ENCODE results near the gene JAM3. TPM values are rescaled to one million over a fixed set of nuclear protein-coding genes. Genes with fewer than 3 reads are reported as not detected.

Gene JAM3
- total RNA-seq, 2 experiments from 2014 or later = 21.1 to 23.7 TPM

GRCh38 chr11:134196756-134197155, 127.9 kb downstream of the JAM3 start:
- Mint-ChIP-seq H3K4me1 (peaks cover 2% of the 10 kb centered on the region), H3K27me3 (no peaks in the 10 kb centered on the region), H3K27ac (no peak overlapping the region), H3K4me3 (no peak overlapping the region), H3K9me3 (no peaks in the 10 kb centered on the region), H3K36me3 (peaks cover 40% of the 10 kb centered on the region)
- POLR2A ChIA-PET = interaction anchor here (1.1 kb wide), 1 partner anchor 12 kb away, joined by 3 read pairs; no protein-coding TSS in a partner anchor
- ATAC-seq (ENCODE audit: low read depth) (no peak), DNase-seq (no peak)

GRCh38 chr11:134199531-134199930, 130.7 kb downstream of the JAM3 start:
- Mint-ChIP-seq H3K4me3 (no peak overlapping the region), H3K9me3 (no peaks in the 10 kb centered on the region), H3K4me1 (peaks cover 2% of the 10 kb centered on the region), H3K36me3 (peaks cover 32% of the 10 kb centered on the region), H3K27ac (no peak overlapping the region), H3K27me3 (no peaks in the 10 kb centered on the region)
- ATAC-seq (ENCODE audit: low read depth) (no peak), DNase-seq (no peak)
- POLR2A ChIA-PET = interaction anchor here (2.0 kb wide), 1 partner anchor 25 kb away, joined by 5 read pairs; the partner anchor contains the start of genes NCAPD3 and VPS26B

GRCh38 chr11:134200688-134201087, 131.8 kb downstream of the JAM3 start:
- Mint-ChIP-seq H3K4me3 (no peak overlapping the region), H3K4me1 (peaks cover 2% of the 10 kb centered on the region), H3K27me3 (no peaks in the 10 kb centered on the region), H3K27ac (no peak overlapping the region), H3K9me3 (no peaks in the 10 kb centered on the region), H3K36me3 (peaks cover 39% of the 10 kb centered on the region)
- DNase-seq = no peak
- POLR2A ChIA-PET = interaction anchor here (2.0 kb wide), 1 partner anchor 24 kb away, joined by 5 read pairs; the partner anchor contains the start of genes NCAPD3 and VPS26B
- no peak for ATAC-seq (ENCODE audit: low read depth)

Other genes with a start within 250 kb of the JAM3 start
- not detected for gene SPATA19, start 223.6 kb upstream of the JAM3 start, total RNA-seq
- gene IGSF9B, start 112.1 kb upstream of the JAM3 start, total RNA-seq = 10 to 100 TPM; 91.8 to 99.7 TPM
- 100 to 1,000 TPM; 114 to 115 TPM for gene NCAPD3, start 154.9 kb downstream of the JAM3 start, total RNA-seq
- 10 to 100 TPM; 75.8 to 76.3 TPM for gene VPS26B, start 155.6 kb downstream of the JAM3 start, total RNA-seq
- 10 to 100 TPM; 65.8 to 66.8 TPM for gene THYN1, start 184.3 kb downstream of the JAM3 start, total RNA-seq
- gene ACAD8, start 184.5 kb downstream of the JAM3 start, total RNA-seq = 10 to 100 TPM; 29.0 to 29.5 TPM
- gene GLB1L3, start 207.3 kb downstream of the JAM3 start, total RNA-seq = 1 to 10 TPM; 5.2 to 6.1 TPM

All from activated naive CD8-positive, alpha-beta T cell treated with anti-CD3 and anti-CD28 coated beads, Interleukin-2, amount 10 ng/mL, durations not matched to agents 7 days and 5 days (primary cell).